Measurements from ENCODE around the gene ZNF557.
A peak's percentile ranks its signal among the peaks of the same experiment; 100 is the strongest.

ZNF557 gene

DNA sequence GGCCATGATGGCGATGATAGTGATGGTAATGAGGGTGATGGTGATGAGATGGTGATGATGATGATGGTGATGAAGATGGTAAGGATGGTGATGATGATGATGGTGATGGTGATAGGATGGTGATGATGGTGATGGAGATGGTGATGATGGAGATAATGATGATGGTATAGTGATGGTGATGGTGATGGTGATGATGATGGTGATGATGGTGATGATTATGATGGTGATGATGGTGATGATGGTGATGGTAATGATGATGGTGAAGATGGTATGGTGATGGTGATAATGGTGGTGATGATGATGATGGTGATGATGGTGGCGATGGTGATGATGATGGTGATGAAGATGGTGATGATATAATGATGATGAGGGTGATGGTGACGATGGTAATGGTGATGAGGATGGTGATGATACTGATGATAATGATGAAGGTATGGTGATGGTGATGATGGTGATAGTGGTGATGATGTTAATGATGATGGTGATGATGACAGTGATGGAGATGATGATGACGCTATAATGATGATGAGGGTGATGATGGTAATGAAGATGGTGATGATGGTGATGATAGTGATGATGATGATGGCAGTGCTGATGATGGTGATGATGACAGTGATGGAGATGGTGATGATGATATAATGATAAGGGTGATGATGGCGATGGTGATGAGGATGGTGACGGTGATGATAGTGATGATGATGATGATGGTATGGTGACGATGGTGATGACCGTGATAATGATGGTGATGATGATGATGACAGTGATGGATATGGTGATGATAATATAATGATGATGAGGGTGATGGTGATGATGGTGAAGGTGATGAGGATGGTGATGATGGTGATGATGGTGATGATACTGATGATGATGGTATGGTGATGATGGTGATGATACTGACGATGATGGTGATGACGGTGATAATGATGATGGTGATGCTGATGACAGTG is 37.5 kb downstream of the ZNF557 start (continued):
- TF ChIP-seq HOXA7 (CRISPR knock-in tag; IDR thresholded peaks at IDR 0.05; ENCODE audit: borderline replicate concordance), result no peak
- TF ChIP-seq, protein P1, sequence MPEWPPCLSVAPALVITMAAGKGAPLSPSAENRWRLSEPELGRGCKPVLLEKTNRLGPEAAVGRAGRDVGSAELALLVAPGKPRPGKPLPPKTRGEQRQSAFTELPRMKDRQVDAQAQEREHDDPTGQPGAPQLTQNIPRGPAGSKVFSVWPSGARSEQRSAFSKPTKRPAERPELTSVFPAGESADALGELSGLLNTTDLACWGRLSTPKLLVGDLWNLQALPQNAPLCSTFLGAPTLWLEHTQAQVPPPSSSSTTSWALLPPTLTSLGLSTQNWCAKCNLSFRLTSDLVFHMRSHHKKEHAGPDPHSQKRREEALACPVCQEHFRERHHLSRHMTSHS (tag by site-specific recombination; IDR thresholded peaks at IDR 0.05), result peak; percentile 4; the same call in 1 of the 2 replicates
- peak; percentile 71 for TF ChIP-seq ZNF658 (tag by site-specific recombination; IDR thresholded peaks at IDR 0.05)
- TF ChIP-seq ZNF132 (tag by site-specific recombination; IDR thresholded peaks at IDR 0.05; ENCODE audit: borderline replicate concordance), result no peak
- TF ChIP-seq ZNF223 (tag by site-specific recombination; IDR thresholded peaks at IDR 0.05), result no peak
- 0 out of 2 replicates have a peak, but pooled peaks have one; percentile 4 for TF ChIP-seq ZNF354C (tag by site-specific recombination; IDR thresholded peaks at IDR 0.05; ENCODE audit: borderline replicate concordance, low read depth)
- TF ChIP-seq ZNF664 (tag by site-specific recombination; IDR thresholded peaks at IDR 0.05), result no peak
- TF ChIP-seq EGR2 (tag by site-specific recombination; IDR thresholded peaks at IDR 0.05; ENCODE audit: low read depth), result no peak
- 0 out of 2 replicates have a peak, but pooled peaks have one; percentile 5 for TF ChIP-seq ZNF112 (tag by site-specific recombination; IDR thresholded peaks at IDR 0.05)
- TF ChIP-seq, protein P2, sequence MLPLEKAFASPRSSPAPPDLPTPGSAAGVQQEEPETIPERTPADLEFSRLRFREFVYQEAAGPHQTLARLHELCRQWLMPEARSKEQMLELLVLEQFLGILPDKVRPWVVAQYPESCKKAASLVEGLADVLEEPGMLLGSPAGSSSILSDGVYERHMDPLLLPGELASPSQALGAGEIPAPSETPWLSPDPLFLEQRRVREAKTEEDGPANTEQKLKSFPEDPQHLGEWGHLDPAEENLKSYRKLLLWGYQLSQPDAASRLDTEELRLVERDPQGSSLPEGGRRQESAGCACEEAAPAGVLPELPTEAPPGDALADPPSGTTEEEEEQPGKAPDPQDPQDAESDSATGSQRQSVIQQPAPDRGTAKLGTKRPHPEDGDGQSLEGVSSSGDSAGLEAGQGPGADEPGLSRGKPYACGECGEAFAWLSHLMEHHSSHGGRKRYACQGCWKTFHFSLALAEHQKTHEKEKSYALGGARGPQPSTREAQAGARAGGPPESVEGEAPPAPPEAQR (tag by site-specific recombination; IDR thresholded peaks at IDR 0.05), result 0 out of 2 replicates have a peak, but pooled peaks have one; percentile 30
- no peak for TF ChIP-seq ZNF366 (tag by site-specific recombination; conservative IDR thresholded peaks at IDR 0.05)
- TF ChIP-seq SP3 (tag by site-specific recombination; IDR thresholded peaks at IDR 0.05), result no peak
- no peak; the same call in 1 of the 2 replicates for TF ChIP-seq ZNF155 (tag by site-specific recombination; IDR thresholded peaks at IDR 0.05)
- TF ChIP-seq, protein P3, sequence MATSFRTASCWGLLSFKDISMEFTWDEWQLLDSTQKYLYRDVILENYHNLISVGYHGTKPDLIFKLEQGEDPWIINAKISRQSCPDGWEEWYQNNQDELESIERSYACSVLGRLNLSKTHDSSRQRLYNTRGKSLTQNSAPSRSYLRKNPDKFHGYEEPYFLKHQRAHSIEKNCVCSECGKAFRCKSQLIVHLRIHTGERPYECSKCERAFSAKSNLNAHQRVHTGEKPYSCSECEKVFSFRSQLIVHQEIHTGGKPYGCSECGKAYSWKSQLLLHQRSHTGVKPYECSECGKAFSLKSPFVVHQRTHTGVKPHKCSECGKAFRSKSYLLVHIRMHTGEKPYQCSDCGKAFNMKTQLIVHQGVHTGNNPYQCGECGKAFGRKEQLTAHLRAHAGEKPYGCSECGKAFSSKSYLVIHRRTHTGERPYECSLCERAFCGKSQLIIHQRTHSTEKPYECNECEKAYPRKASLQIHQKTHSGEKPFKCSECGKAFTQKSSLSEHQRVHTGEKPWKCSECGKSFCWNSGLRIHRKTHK (tag by site-specific recombination; IDR thresholded peaks at IDR 0.05), result peak; percentile 41; the same call in 1 of the 2 replicates
- 0 out of 2 replicates have a peak, but pooled peaks have one; percentile 61 for TF ChIP-seq ZBTB17 (tag by site-specific recombination; IDR thresholded peaks at IDR 0.05)
- no peak for TF ChIP-seq ZNF221 (tag by site-specific recombination; IDR thresholded peaks at IDR 0.05; ENCODE audit: borderline replicate concordance)
- TF ChIP-seq ZNF423 (tag by site-specific recombination; IDR thresholded peaks at IDR 0.05), result no peak
- no peak for TF ChIP-seq ZNF335 (tag by site-specific recombination; conservative IDR thresholded peaks at IDR 0.05)
- TF ChIP-seq, protein P4, sequence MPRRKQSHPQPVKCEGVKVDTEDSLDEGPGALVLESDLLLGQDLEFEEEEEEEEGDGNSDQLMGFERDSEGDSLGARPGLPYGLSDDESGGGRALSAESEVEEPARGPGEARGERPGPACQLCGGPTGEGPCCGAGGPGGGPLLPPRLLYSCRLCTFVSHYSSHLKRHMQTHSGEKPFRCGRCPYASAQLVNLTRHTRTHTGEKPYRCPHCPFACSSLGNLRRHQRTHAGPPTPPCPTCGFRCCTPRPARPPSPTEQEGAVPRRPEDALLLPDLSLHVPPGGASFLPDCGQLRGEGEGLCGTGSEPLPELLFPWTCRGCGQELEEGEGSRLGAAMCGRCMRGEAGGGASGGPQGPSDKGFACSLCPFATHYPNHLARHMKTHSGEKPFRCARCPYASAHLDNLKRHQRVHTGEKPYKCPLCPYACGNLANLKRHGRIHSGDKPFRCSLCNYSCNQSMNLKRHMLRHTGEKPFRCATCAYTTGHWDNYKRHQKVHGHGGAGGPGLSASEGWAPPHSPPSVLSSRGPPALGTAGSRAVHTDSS (tag by site-specific recombination; IDR thresholded peaks at IDR 0.05), result peak; percentile 98
- TF ChIP-seq ZFP69B (tag by site-specific recombination; IDR thresholded peaks at IDR 0.05), result no peak
- TF ChIP-seq ZNF341 (tag by site-specific recombination; IDR thresholded peaks at IDR 0.05; ENCODE audit: low read depth), result no peak
- TF ChIP-seq ZNF837 (tag by site-specific recombination; IDR thresholded peaks at IDR 0.05), result no peak
- peak; percentile 53; the same call in 1 of the 2 replicates for TF ChIP-seq ZBTB48 (tag by site-specific recombination; IDR thresholded peaks at IDR 0.05)
- TF ChIP-seq ZBTB21 (tag by site-specific recombination; IDR thresholded peaks at IDR 0.05), result 0 out of 2 replicates have a peak, but pooled peaks have one; percentile 46
- TF ChIP-seq ZNF560 (tag by site-specific recombination; IDR thresholded peaks at IDR 0.05; ENCODE audit: borderline replicate concordance), result no peak
- peak; percentile 23; the same call in 1 of the 2 replicates for TF ChIP-seq KLF16 (tag by site-specific recombination; IDR thresholded peaks at IDR 0.05)
- TF ChIP-seq ZNF274 (IDR thresholded peaks at IDR 0.05; ENCODE audit: low read length), result no peak
- TF ChIP-seq ZNF274 (tag by site-specific recombination; IDR thresholded peaks at IDR 0.05; ENCODE audit: borderline replicate concordance), result peak; percentile 18; the same call in 1 of the 2 replicates
- TF ChIP-seq, protein P5, sequence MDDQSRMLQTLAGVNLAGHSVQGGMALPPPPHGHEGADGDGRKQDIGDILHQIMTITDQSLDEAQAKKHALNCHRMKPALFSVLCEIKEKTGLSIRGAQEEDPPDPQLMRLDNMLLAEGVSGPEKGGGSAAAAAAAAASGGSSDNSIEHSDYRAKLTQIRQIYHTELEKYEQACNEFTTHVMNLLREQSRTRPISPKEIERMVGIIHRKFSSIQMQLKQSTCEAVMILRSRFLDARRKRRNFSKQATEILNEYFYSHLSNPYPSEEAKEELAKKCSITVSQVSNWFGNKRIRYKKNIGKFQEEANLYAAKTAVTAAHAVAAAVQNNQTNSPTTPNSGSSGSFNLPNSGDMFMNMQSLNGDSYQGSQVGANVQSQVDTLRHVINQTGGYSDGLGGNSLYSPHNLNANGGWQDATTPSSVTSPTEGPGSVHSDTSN (CRISPR knock-in tag; IDR thresholded peaks at IDR 0.05), result no peak
- TF ChIP-seq KLF9 (tag by site-specific recombination; IDR thresholded peaks at IDR 0.05; ENCODE audit: low read depth), result no peak; the same call in 1 of the 2 replicates
- TF ChIP-seq ZNF571 (tag by site-specific recombination; IDR thresholded peaks at IDR 0.05), result 0 out of 2 replicates have a peak, but pooled peaks have one; percentile 60

All from HEK293 (cell line).